Adipose tissue (tissue), 3 donors: ENCODE measurements around the gene MARK3. TPM values are rescaled to one million over a fixed set of nuclear protein-coding genes. Genes with fewer than 3 reads are reported as not detected.

Source experiments
- H3K27ac ChIP-seq: one replicate; pipeline ENCODE4 v1.5.1; 2013; ENCODE audit warnings: low read depth, low read length
- WGBS, 3 donors: extraction: QIAGEN DNeasy Blood & Tissue Kit; methylation state at CpG; one replicate each; pipeline ENCODE4 v1.1.7; 2013; 5-methylcytosine and 5-hydroxymethylcytosine counted together
- polyA plus RNA-seq, 3 donors: library from polyadenylated mRNA; stranded (reverse); fragments of 200-250 nt; gene quantifications; one replicate each; pipeline ENCODE4 v1.2.3, GENCODE V29; 2013
- donor health status: healthy with polysubstance abuse.
- donor health status: Bipolar disorder and iron deficiency.
- donor health status: healthy.

MARK3 gene
- polyA plus RNA-seq, 3 donors, result 36.4 to 47.8 (median 43.5) TPM

DNA sequence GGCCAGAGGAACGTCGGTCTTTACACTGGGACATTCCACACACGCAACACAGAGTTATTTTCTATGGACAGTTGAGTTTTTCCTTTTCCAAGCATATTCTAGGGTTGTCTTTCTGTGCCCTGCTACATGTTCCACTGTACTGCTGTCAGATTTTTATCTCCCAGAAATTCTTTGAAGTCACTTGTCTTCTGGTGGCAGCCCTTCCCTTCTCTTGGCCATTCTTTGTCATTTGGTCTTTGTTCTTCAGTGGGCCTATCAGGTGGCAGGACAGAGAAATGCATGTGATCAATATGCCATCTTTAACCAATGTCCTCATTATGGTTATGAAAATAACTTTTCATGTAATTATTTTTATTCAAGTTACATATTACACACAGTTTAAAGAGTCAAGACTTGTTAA lies 36.3 kb downstream of the MARK3 start:
- no peak overlapping the region for H3K27ac ChIP-seq
- 93 to 97% (median 94%) methylated on average over 3 of the region's 3 CpGs for WGBS, 3 donors

DNA sequence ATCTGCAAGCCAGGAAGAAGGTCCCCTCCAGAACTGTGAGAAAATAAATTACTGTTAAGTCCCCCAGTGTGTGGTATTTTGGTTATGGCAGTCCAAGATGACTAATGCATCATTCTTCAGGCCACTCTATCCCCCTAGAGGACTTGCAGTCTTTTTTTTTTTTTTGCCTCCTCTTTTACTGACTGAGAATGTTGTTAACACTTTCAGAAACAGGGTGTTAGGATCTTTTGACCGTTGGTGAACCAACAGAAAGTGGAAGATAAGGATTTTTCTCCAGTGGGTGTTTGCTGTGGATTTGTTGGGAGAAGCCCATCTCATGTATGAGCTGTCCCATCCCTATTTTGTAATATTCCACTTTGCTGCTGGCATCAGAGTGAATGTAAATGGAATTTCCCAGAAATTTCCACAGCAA lies 37.8 kb downstream of the MARK3 start:
- no peak overlapping the region for H3K27ac ChIP-seq
- 57 to 83% (median 71%) methylated on average over 1 of the region's 1 CpG for WGBS, 3 donors

DNA sequence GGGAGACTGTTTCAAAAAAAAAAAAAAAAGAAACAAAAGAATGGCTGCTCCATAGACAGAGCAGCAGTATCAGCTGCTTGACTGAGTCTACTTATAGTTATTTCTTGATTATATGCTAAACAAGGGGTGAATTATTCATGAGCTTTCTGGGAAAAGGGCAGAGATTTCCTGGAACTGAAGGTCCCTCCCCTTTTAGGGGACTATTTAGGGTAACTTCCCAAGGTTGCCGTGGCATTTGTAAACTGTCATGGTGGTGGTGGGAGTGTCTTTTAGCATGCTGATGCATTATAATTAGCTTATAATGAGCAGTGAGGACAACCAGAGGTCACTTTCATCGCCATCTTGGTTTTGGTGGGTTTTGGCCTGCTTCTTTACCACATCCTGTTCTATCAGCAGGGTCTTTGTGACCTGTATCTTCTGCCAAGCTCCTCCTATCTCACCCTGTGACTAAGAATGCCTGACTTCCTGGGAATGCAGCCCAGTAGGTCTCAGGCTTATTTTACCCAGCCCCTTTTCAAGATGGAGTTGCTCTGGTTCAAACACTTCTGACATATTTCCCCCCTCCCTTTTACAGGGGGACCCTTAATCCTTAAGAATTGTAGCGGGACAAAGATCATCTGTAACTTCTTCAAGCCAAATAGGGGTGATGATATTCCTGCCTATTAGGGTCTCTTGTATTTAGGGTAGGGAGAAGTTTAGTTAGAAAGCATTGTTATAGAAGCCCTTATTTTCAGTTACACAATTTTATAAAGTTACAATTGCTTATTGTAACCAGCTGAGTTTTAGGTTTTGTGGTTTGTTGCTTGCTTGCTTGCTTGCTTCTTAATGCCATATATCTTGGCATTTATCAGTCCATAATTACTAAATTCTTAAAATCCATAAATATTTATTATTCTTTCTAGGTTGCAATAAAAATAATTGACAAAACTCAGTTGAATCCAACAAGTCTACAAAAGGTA lies 42.5 kb downstream of the MARK3 start:
- 43 to 82% (median 50%) methylated on average over 3 of the region's 3 CpGs for WGBS, 3 donors

DNA sequence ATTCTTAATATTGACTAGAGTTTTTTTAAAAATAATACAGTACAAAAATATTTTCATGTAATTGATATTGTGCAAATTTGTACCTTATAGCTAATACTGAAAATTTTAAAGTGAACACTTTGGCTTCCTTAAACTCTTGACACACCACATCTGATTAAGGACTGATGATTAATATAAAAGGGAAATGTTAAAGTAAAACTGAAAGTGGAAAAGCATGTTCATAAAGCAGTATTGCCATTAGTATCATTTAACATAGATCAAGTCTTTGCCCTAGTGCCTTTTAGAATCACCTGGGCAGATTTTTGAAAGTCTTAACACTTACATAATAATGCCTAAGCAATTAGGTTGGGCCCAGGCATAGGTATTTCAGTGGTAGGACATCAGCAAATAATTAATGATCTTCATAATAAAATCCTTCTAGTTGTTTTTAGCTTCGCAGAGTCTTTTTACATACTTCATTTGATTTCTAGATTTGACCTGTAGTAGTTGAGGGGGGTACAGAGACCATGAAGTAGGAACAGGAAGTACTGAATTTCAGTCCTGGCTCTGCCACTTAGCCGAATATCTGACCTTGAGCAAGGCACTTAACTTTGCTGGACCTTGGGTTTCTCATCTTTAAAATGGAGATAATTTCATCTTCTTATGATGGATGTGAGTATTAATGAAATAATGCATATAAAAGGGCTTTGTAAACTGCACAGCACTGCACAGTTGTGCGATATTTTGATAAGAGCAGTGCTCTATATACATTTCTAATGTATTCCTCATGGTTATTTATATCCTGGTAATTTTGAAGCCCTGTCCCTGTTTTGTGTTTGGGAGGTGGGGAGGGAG lies 43.7 kb downstream of the MARK3 start:
- 54 to 77% (median 69%) methylated on average over 3 of the region's 3 CpGs for WGBS, 3 donors
- H3K27ac ChIP-seq, result no peak overlapping the region

More for the DNA sequence above, 42.5 kb downstream of the MARK3 start:
- no peak overlapping the region for H3K27ac ChIP-seq

DNA sequence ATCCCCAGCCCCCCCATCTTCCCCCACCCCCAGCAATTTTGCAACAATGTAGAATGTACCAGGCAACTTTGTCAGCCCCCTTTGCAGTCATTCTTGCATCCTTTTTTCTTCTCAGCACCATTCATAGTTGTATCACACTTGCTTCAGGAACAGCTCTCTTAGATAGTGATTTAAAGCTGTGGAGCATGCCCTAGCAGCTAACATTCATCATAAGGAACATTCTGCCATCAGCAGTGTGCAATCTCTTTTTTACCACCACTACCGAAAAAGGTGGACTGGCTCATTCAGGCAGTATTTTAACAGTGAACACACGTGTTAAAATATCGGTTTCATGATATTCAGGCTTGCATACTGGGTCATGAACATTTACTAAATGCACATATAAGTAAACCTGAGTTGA lies 45.1 kb downstream of the MARK3 start:
- WGBS, 3 donors, result 88 to 91% (median 89%) methylated on average over 3 of the region's 3 CpGs
- H3K27ac ChIP-seq, result no peak overlapping the region

DNA sequence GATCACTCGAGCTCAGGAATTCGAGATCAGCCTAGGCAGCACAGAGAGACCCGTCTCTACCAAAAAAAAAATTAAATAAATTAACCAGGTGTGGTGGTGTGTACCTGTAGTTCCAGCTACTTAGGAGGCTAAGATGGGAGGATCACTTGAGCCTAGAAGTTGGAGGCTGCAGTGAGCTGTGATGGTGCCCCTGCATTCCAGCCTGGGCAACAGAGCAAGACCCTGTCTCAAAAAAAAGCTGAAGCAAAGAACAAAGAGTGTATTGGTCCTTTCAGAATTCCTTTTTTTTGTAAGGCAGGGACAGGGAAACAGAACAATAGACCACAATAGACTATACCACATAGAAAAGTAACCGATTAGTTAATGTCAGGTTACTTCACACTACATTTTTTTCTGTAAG lies 47.4 kb downstream of the MARK3 start:
- 92 to 95% (median 92%) methylated on average over 4 of the region's 4 CpGs for WGBS, 3 donors
- no peak overlapping the region for H3K27ac ChIP-seq

DNA sequence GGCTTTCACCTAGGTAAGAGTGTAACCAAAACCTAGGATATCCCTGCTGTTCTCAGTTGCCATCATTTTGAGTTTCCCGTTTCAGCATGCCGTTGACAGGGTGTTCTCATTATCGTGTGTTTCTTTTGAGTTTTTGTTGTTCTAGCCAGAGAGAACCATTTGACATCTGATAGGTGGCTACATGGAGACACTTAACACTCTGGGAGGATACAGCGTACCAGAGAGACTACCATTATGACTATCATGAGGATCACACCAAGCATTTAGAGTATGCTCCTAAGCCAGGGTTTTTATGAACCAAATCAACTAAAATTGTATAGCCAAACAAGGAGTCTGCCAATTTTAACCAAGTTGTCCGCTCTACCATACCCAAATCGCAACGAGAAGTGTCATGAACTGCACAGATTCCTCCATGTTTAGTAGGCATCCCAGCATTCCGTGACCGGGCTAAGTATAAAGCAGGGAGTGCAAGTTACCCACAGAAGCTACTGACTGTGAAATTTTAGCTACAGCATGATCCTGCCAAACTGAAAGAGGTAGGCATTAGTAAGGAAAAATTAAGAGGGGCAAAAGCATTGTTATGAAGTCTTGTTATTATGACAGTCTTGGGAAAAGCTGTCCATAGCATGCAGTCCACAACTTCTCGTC lies 48.8 kb downstream of the MARK3 start:
- 90 to 97% (median 92%) methylated on average over 10 of the region's 10 CpGs for WGBS, 3 donors
- H3K27ac ChIP-seq, result no peak overlapping the region

DNA sequence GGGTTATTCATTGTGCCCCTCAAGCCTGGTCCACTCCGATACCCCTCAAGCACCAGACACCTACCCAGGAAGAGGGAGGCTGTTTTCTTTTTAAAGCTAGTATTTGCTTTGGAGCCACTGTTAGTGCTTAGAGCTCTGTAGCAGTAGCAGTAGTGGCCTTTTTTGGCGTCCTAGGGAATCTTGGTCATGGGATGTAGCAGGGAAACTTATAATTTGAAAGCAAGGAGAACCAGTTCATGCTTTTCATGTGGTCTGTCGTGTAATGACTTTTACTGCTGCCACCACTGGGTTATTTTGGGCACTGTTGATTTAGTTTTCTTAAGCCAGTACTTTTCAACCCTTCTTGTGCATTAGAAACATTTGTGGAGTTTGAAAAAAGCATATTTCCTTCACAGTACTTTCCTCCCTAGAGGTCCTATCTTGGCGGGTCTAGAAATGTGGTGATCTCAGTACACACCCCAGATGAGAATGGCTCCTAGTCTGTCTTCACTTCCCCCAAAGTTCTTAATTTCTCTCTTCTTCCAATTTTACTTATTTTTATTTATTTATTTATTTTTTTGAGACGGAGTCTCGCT lies 49.7 kb downstream of the MARK3 start:
- H3K27ac ChIP-seq, result no peak overlapping the region
- WGBS, 3 donors, result 65 to 79% (median 75%) methylated on average over 6 of the region's 6 CpGs

DNA sequence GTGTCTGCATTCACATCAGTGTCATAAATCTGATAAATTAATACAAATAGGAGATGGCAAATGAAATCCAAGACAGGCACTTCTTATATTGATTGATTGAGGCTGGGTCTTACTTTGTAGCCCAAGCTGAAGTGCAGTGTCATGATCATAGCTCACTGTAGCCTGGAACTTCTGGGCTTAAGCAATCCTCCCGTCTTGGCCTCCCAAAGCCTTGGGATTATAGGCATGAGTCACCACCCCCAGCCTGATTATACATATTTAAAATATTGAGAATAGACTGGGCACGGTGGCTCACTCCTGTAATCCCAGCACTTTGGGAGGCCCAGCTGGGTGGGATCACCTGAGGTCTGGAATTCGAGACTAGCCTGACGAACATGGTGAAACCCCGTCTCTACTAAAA lies 51.3 kb downstream of the MARK3 start:
- H3K27ac ChIP-seq, result no peak overlapping the region
- 80 to 86% (median 84%) methylated on average over 5 of the region's 5 CpGs for WGBS, 3 donors

DNA sequence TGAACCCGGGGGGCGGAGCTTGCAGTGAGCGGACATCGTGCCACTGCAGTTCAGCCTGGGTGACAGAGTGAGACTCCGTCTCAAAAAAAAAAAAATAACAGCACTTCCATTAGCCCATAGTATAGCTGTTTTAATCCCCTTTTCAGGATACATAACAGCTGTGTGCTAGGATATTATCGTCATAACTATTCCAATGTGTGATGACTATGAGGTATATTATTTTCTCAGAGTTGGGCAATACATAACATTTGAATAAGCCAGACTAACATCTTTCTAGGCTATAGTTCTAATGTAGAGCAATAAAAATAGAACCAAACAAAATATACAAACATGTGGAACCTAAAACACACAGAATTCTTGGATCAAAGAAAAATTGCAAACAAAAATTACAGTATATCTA lies 57.1 kb downstream of the MARK3 start:
- 90 to 98% (median 92%) methylated on average over 6 of the region's 6 CpGs for WGBS, 3 donors
- no peak overlapping the region for H3K27ac ChIP-seq

DNA sequence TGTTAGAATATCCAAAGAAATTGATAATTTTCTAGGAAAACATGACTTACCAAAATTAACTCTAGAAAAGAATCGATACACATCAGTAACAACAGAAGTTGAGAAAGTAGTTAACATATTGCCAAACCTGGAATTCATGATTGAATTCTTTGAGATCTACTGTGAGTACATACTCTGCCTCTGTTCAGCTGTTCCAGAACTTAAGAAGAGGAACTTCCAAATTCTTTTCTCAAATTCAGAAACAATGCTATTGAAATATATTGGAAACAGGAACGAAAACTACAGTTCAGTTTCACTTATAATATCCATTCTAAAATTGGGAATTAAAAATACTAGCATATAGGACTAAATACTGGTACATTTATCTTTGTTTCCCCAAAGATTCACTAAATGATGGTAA lies 57.9 kb downstream of the MARK3 start:
- WGBS, 3 donors, result 85 to 94% (median 93%) methylated on average over 2 of the region's 2 CpGs

DNA sequence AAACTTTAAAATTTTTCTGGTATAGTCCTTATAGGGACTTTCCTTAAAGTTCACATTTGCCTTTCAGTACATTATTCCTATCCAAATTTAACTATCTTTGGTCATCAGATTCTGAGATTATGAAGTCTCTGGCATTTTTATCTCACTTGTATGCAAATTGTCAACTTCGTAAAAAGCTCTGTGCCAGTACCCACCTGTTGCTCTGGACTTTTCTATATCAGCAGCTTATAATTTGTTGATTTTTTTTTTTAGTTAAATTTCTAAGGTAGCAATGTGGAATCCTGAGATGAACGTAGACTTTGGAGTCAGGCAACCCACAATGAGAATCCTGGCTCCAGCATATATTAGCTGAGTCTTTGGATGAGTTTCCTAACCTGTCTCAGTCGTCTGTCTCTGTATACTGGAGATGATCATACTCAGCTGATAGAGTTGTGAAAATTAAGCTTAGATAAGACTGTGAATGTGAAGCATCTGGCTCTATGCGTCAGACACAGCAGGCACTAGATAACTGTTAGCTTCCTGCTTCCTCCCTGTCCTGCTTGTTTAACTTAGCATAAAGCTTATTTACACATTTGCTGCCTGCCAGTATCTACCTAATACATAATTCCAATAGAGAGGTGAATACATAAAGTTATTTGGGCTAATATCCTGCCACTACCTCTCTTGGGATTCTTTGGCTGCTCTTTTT lies 59.8 kb downstream of the MARK3 start:
- H3K27ac ChIP-seq, result no peak overlapping the region
- 32 to 71% (median 69%) methylated on average over 4 of the region's 4 CpGs for WGBS, 3 donors

More for the DNA sequence above, 57.9 kb downstream of the MARK3 start:
- no peak overlapping the region for H3K27ac ChIP-seq

DNA sequence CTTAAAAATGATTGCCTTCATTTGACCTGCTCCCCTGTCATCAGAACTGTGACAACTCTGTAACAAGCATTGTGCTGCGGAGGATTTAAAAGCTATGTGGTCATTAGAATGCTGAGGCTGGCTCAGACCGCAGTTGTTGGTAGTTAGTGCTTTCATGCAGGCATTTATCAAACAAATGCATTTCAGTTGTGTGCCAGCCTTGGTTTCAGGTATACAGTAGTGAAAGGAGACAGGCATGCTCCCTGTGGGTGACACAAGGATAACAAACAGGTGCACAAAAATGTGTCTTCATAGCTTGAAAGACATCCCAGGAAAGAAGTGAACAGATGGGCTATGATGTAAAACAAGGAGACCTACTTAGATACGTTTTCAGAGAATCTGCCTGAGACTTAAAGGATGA lies 60.6 kb downstream of the MARK3 start:
- WGBS, 3 donors, result 65 to 85% (median 84%) methylated on average over 3 of the region's 3 CpGs
- H3K27ac ChIP-seq, result no peak overlapping the region

DNA sequence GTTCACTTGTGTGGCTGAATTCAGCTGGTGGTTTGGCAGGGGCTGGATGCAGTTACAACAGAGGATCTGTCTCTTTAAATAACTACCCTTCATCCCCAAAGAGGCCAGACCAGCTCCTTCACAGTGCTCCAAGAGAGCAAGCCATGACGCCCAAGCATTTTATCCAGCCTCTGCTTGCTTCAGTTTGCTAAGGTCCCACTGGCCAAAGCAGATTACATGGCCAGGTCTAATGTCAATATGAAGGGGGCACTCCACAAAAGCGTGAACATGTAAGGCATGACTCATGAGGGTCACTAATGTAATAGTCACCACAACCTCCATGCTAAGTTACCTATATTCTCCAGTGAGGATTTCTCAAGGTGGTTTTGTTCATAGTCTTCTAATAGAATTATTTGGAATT lies 62.9 kb downstream of the MARK3 start:
- no peak overlapping the region for H3K27ac ChIP-seq
- WGBS, 3 donors, result 63 to 86% (median 78%) methylated on average over 2 of the region's 2 CpGs

DNA sequence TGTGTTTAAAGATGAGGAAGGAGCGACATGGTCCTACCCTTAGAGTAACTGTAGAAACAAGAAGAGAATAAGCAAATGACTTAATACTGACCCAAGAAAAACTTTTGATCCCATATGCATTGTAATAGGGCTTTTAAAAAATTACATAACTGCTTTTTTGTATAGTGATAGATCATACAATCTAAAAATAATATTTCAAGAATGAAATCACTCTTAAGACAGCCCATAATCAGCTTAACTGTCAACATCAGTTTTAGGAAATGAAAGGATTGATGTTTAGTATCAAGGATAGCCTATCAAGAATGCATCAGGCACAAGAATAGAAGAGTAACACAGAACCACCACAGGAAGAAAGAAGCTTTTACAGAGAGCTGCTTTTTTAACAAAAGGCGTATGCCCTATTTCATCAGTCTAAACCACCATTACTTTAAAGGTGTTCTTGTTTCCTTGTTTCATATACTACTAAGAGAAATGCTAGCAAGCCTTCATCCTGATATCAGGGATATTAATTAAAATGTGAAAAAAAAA lies 64.5 kb downstream of the MARK3 start:
- no peak overlapping the region for H3K27ac ChIP-seq
- 66 to 75% (median 73%) methylated on average over 2 of the region's 2 CpGs for WGBS, 3 donors

DNA sequence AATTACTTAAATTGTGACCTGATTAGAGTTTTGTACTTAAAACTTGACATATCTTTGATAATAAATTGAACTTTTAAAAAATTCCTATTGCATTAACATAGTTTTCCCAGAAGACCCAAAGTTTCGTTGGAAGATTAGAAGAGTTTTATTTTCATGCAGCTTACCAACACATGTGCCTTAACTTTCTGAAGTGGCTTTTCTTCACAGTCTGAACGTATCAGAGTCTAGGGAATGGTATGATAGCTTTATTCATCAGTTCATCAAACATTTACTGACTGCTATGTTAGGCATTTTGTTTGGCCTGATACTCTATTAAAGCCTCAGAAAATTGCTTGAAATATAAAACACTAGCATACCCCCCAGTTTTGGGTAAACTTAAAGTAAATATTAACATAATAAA lies 65.2 kb downstream of the MARK3 start:
- no peak overlapping the region for H3K27ac ChIP-seq
- 25 to 55% (median 42%) methylated on average over 2 of the region's 2 CpGs for WGBS, 3 donors

DNA sequence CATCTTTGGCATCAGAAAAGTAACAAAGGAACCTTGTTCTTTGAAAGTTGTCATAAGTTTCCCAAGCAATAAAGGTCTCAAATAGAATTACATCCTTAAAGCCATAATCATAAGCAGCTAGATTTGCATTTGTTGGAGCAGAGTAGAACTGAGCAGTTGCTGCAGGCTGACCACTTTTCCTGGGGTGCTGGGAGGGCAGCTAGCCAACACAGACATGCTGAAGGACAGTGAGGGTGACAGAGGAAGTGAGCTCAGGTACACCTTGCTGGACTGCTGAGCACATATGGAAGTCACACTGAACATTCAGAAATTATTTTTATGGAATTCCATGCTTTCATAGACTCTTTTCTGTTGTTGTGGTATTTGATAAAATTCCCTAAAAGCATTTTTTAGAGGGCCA lies 66.2 kb downstream of the MARK3 start:
- H3K27ac ChIP-seq, result no peak overlapping the region

DNA sequence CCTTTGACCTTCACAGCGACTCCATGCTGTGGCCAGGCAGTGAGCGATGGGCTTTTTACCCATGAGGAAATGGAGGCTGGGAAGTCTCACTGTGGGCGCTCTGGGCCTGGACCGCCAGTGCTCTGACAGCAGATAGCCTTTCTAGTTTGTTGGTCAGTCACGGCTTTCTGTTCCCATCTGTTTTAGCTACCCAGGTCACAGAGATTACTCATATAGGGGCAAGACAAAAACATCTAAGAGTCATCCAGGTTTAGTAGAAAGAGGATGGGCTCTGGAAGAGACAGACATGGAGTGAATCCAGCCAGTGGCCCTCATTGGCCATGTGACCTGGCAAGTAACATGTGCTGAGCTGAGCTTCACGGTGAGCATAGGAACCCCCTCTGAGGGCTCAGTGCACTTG lies 68.6 kb downstream of the MARK3 start:
- H3K27ac ChIP-seq, result no peak overlapping the region
- WGBS, 3 donors, result 92 to 97% (median 94%) methylated on average over 6 of the region's 6 CpGs
